Parathyroid adenoma (tissue), 2 donors: ENCODE results near the gene HOXC10.

Experiments used
- H2AFZ ChIP-seq: fragments of 300-600 bp; sonication (generic); one replicate; pipeline ENCODE4 v1.7.0; 2017; ENCODE audit warnings: antibody characterized with exemption, mild to moderate bottlenecking
- H3K27ac ChIP-seq: fragments of 300-600 bp; sonication (generic); one replicate; pipeline ENCODE4 v1.7.0; 2017
- H3K27me3 ChIP-seq: fragments of 300-600 bp; sonication (generic); one replicate; pipeline ENCODE4 v1.7.0; 2017; ENCODE audit warnings: low read length; ENCODE audit not compliant: control insufficient read depth, insufficient read depth
- H3K36me3 ChIP-seq: fragments of 300-600 bp; sonication (generic); one replicate; pipeline ENCODE4 v1.7.0; 2017; ENCODE audit warnings: low read length; ENCODE audit not compliant: control insufficient read depth, insufficient read depth
- H3K4me1 ChIP-seq: fragments of 300-600 bp; sonication (generic); one replicate; pipeline ENCODE4 v1.7.0; 2017; ENCODE audit warnings: control low read depth
- H3K4me2 ChIP-seq: fragments of 300-600 bp; sonication (generic); one replicate; pipeline ENCODE4 v1.7.0; 2017; ENCODE audit warnings: low read length
- H3K4me3 ChIP-seq: fragments of 300-600 bp; sonication (generic); one replicate; pipeline ENCODE4 v1.7.0; 2017; ENCODE audit warnings: low read depth, low read length
- H3K79me2 ChIP-seq: fragments of 300-600 bp; sonication (generic); one replicate; pipeline ENCODE4 v1.7.0; 2017; ENCODE audit warnings: control low read depth
- H3K9ac ChIP-seq: fragments of 300-600 bp; sonication (generic); one replicate; pipeline ENCODE4 v1.7.0; 2017; ENCODE audit warnings: mild to moderate bottlenecking
- H3K9me3 ChIP-seq: fragments of 300-600 bp; sonication (generic); one replicate; pipeline ENCODE4 v1.7.0; 2017; ENCODE audit warnings: low read length; ENCODE audit not compliant: control insufficient read depth
- CTCF ChIP-seq: fragments of 300-600 bp; sonication (generic); IDR thresholded peaks from one replicate; pipeline ENCODE4 v1.7.0; 2017; ENCODE audit warnings: antibody characterized with exemption, mild to moderate bottlenecking
- donor health status: primary hyperparathyroidism.

Gene HOXC10

GRCh38 chr12:53967421-53967925 is 17.5 kb upstream of the HOXC10 start:
- Histone ChIP-seq H3K79me2 (no peaks in the 10 kb centered on the region), H3K4me3 (no peak overlapping the region), H3K27ac (no peak overlapping the region), H3K9me3 (no peaks in the 10 kb centered on the region), H3K9ac (no peak overlapping the region), H3K36me3 (no peaks in the 10 kb centered on the region), H2AFZ (no peak overlapping the region), H3K27me3 (peaks cover 41% of the 10 kb centered on the region), H3K4me2 (no peak overlapping the region), H3K4me1 (no peaks in the 10 kb centered on the region)
- TF ChIP-seq CTCF, result no peak

GRCh38 chr12:53968214-53969127 is 16.5 kb upstream of the HOXC10 start:
- Histone ChIP-seq H2AFZ (no peak overlapping the region), H3K9me3 (no peaks in the 10 kb centered on the region), H3K79me2 (no peaks in the 10 kb centered on the region), H3K36me3 (no peaks in the 10 kb centered on the region), H3K4me3 (no peak overlapping the region), H3K4me2 (no peak overlapping the region), H3K4me1 (no peaks in the 10 kb centered on the region), H3K27ac (no peak overlapping the region), H3K9ac (no peak overlapping the region), H3K27me3 (peaks cover 42% of the 10 kb centered on the region)
- no peak for TF ChIP-seq CTCF

- Histone ChIP-seq H3K27me3 (peaks cover 48% of the 10 kb centered on the region), H2AFZ (no peak overlapping the region), H3K27ac (no peak overlapping the region), H3K36me3 (no peaks in the 10 kb centered on the region), H3K4me3 (no peak overlapping the region), H3K79me2 (no peaks in the 10 kb centered on the region), H3K4me1 (no peaks in the 10 kb centered on the region), H3K4me2 (no peak overlapping the region), H3K9me3 (no peaks in the 10 kb centered on the region), H3K9ac (no peak overlapping the region)
- no peak for TF ChIP-seq CTCF
These were observed 15.2 kb upstream of the HOXC10 start for GRCh38 chr12:53969588-53970259.

GRCh38 chr12:53970451-53970850 is 14.5 kb upstream of the HOXC10 start:
- Histone ChIP-seq H3K4me1 (no peaks in the 10 kb centered on the region), H3K79me2 (no peaks in the 10 kb centered on the region), H3K9ac (no peak overlapping the region), H3K27me3 (peaks cover 48% of the 10 kb centered on the region), H3K9me3 (no peaks in the 10 kb centered on the region), H3K4me2 (no peak overlapping the region), H2AFZ (no peak overlapping the region), H3K4me3 (no peak overlapping the region), H3K27ac (no peak overlapping the region), H3K36me3 (no peaks in the 10 kb centered on the region)
- TF ChIP-seq CTCF, result no peak
